Eye (tissue), 1 donor: ENCODE results near the gene SLC25A29.
"Not testable (repeated sequence)": the region's sequence is repeated elsewhere in the genome, so short reads cannot be mapped to it uniquely, and the experiment has no call there.

ENCODE experiments used
- DNase-seq: peaks from one replicate; pipeline ENCODE4 v3.0.0-alpha.2; 2015

SLC25A29 gene

DNA sequence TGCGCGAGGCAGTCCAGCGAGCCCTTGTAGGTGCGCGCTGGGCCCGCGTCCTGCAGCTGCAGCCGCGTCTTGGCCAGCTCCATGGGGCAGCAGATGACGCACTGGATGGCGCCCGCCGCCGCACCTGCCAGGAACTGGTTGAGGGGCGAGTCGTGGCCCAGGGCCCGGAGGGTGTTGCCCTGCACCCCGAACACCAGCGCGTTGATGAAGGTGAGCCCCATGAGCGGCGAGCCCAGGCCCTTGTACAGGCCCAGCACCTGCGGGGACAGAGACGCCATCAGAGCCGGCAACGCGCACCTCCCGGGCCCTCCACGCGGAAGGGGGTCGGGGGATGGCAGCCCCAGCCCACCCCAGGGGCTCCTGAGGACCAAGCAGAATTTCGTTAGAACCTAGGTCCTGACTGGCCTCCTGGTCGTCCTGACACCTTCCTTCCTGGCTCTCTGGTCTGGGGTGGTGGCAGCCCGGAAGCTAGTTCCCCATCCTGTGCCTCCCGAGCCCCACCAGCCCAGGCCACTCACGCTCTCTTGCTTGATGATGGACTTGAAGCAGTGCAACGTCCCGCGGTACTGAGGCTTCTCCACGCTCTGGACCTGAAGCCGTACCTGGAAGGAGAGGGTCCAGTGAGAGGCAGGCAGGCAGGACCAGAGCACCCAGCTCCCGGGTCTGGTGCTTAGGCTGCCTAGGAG, 13.3 kb downstream of the SLC25A29 start:
- no peak for DNase-seq

DNA sequence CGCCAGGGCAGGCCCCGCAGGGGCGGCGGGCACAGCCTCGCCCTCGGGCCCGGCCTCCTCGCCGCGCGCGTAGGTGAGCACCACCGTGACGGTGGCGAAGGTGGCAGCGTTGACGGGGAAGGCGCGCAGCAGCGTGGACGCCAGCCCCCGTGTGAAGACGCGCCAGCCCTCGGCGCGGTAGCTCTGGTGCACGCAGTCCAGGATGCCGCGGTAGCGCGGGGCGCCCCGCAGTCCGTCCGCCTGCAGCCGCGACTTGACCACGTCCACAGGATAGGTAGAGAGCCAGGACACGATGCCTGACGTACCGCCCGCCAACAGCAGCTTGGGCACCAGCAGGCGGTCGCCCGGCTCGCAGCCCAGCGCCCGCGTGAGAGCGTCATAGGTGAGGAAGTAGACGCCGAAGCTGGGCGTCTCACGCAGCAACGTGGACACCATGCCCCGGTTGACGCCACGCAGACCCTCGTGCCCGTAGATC, 13.9 kb downstream of the SLC25A29 start:
- no peak for DNase-seq

DNA sequence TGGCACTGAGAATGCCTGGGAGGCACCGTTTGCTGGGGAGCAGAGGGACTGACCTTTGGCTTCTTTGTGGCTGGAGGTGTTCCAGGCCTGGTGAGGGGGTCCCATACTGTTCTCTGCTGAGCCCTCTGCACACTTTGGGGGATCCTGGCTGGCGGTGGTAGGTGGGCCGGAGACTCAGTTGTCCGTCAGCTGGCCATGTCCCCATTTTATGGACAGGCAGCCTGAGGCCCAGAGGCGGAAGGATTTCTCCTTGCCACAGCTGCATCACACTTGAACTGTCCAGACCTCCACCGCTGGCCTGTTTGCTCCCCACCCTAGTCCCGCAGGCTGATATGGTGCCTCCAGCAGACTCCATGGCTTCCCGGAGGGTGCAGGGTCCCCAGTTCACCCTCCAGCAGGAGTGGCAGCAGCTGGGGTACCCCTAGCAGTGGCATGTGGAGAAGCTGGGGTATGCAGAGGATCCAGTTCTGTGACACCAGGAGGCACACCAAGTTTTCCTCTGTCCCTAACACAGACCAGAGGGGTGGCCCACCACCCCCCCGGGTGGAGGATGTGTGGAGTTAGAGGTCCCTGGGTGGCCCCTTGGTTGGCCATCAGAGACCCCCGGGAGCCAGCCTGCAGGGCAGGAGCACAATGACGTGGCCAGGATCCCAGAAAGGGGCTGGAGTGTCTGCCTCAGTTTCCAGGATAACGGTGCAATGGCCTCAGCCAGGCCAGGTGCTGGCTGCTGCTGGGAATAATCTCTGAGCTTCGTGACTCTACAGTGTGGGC, 14.8 kb downstream of the SLC25A29 start:
- DNase-seq, result no peak

DNA sequence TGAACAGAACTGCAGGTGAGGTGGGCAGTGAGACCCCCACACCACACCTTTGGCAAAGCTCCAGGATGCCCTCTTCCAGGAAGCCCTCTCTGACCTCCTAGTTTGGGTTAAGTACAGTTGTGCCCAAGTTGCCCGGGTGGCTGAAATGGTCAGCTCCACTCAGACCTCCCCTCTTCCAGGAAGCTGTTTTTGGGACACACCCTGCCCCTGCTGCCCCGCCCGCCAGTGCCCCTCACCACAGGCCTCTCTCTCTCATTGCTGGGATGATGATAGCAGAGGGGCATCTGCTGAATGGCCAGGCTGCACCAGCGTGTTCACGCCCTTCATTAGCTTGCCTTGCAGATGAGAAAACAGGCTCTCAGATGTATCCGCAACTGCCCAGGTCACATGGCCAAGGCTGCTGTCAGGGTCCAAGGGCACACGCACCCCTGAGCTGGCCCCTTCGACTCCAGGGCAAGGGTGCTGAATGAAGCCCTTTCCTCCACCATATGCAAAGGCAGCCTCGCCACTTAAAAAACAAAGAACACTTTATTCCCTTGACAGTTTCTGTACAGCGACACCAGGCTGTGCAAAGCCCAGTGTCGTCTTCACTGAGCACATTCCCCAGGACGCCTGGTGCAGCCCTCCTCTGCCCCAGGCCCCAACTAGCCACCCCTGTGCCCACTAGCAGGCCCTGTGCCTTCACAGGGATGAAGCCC, 15.5 kb downstream of the SLC25A29 start:
- DNase-seq, result no peak

DNA sequence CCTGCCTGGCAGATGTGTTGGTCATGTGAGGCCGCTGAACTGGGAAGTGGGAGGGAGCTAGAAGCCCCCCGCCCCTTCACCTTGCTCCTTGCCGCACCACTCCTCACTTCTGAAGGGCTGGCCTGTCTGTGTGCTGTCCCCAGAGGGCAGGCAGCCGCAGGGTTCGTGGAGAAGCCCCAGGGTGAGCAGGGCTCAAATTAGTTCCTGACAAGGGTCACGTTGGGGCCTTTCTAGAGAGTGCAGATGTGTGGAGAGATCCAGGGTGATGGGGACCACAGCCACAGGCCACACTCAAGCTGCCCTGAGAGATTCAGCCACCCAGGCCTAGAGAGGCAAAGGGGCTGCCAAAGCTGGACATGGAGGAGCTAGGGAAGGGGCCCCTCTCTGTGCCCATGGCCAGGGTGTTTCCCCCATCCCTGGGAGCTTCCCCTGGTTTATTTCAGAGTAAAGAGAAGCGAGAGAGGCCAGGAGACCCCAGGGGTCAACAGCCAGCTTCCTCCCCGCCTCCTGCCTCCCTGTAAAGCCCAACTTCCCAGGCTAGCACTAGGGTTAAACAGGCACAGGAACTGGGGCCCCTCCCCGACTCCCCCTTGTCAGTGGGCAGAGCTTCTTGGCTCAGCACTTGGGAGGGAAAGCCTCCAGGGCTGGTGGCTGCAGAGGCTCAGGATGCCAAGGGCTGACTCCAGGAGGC, 16.2 kb downstream of the SLC25A29 start:
- no peak for DNase-seq

DNA sequence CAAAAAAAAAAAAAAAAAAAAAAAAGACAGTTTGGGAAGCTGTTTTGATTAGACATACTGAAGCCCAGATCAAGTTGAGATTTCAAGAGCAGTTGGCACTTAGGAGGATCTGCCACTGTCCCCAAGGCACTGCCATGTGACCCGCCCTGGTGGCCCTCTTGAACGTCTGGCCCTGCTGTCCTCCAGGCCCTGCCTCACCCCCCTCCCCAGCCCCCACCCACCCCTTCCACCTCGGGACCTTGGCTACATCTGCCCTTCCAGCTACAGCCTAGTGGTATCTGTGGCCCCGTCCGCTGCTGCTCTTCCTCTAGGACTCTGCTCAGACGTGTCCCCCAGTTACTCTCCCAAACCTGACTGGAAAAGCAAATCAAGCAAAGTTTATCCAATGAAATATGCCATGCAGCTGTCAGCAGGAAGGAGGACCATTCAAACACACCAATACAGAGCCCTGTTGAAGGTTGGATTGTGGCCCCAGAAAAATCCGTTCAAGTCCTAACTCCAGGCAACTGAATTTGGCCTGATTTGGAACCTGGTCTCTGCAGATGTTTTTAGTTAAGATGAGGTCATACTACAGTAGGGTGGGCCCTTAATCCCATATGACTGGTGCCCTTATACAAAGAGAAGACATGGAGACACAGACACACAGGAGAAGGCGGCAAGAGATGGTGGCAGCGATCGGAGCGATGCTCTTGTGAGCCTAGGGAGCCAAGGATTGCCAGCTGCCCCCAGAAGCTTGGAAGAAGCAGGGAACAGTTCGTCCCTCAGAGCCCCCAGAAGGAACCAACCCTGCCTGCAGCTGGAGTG, 17.7 kb downstream of the SLC25A29 start:
- no peak for DNase-seq

DNA sequence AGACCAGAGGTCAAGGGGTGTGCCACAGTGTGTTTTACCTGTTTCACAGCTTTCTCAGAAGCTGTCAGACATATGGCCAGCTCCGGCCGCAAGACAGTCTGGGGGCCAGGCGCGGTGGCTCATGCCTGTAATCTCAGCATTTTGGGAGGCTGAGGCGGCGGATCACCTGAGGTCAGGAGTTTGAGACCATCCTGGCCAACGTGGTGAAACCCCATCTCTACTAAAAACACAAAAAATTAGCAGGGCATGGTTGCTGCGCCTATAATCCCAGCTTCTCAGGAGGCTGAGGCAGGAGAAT, 18.3 kb downstream of the SLC25A29 start:
- not testable (repeated sequence) for DNase-seq

DNA sequence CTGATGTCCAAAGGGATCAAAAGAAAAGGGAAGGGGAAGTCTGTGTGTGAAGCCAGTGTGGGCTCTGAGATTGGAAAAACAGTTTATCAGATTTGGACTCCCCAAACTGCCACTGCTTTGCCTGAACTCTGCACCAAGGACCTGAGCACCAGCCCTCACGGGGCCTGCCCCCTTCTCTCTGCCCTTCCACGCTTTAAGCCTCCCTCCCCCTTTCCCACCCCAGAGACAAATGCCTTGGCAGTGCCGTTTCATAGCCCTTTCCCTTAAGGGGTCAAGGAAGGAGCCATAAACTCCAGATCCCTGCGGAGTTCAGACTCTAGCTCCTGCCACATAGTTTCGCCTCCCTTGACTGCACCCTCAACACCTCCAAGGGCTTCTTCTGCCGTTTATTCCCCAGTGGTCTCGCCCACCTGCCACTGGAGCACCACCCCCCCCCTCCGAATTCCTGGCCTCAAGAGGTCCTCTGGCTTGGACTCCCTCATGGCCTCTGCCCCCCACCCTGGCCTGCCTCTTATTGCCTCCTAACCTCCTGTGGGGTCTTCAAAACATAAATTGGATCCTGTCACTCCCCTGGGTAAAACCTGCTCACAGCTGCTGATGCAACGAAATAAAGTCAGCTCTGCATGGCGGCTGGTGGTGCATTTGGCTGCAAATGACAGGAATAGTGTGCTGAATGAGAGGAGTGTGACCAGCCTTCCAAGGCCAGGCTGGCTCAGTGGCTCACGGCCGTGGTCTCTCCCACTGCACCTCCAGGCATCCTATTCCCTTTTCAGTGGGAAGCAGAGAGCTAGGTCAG, 18.8 kb downstream of the SLC25A29 start:
- DNase-seq, result no peak

DNA sequence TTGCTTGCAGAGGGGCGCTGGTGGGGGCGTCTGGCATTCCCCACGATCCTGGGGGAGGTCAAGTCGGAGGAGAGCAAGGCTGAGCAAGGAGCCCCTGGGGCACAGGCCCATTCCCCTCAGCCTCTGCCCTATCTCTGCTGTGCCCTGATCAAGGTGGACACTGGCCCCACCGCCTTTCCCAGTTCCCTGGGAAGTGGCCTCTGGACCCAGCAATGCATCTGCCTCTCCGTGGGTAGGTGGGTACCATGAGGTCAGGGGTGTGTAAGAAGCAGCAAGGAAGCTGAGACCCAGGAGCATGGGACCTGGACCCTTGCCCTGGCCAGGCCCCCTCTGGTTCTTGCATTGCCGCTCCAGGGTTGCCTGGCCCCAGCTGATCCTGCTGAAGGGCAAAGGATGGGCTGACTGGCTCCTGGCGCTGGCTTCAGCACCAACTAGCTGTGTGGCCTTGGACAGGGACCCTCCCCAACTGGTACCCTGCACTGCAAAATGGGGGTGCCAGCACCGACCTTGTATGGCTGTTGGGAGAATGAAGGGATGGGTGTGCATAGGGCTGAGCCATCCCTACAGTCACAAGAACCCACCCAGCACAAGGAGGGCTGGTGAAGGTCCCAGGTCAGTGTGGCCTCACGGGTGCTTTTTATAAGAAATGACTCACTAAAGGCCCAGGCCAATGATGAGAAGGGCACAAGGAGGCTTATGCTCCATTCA, 19.6 kb downstream of the SLC25A29 start:
- DNase-seq, result no peak

DNA sequence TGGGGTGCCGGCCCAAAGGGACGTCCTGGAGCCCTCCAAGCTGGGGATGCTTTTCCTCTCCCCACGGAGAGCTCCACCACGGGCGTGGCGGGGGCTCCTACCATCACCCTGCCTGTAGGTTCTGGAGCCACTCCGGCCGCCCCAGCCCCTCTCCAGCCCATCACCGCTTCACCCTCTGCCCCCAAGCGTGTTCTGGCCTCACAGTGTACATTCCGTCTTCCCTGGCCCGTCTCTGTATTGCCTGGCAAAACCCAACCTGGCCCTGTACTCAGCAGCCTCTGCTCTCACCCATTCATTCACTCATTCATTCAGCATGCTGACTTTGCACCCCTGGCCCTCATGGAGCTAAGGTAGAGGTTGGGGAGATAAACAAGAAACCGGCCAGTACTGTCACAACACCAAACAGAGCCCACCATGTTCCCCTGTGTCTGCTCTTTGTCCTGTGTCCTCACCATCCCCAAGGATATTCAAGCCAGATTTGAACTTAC, 20.3 kb downstream of the SLC25A29 start:
- no peak for DNase-seq

DNA sequence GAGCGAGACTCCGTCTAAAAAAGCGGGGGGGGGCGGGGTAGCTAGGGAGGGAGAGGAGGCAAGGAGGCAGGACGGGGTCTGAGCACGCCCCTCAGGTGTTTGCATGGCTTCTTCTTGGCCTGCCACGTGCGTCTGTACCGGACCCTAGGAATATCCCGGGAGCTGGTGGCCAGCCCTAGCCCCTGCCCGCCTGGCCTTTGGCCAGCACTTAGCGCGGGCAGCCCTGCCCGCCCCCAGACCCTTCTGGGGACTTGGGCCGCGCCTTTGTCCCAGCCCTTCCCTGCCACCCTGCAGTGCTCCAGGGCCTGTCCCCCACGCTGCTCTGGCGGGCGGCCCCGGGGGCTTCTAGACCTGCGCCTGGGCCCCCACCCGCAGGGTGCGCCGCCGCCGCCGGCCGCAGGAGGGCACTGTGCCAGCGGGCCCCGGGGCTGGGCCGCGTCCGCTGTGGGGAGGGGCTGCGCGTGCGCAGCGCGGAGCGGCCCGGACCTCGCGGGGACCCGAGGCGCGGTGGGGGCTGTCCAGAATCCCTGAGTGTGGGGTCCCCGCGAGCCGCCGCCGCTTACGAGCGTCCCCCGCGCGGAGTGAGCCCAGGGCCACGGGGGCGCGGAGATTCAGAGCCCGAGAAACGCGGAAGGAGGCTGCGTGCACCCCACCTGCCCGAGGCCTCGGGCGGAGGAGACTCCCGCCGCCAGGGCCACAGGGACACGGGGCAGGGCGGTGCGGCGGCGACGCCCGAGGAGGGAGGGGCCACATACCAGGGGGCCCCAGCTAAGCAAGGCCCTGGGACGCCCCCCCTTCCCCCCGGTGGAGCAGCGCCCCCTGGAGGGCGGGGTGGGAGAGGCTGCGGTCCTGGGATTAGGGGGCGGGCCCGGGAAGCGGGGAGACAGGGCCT, 21.0 kb downstream of the SLC25A29 start:
- peak; percentile 86 for DNase-seq

DNA sequence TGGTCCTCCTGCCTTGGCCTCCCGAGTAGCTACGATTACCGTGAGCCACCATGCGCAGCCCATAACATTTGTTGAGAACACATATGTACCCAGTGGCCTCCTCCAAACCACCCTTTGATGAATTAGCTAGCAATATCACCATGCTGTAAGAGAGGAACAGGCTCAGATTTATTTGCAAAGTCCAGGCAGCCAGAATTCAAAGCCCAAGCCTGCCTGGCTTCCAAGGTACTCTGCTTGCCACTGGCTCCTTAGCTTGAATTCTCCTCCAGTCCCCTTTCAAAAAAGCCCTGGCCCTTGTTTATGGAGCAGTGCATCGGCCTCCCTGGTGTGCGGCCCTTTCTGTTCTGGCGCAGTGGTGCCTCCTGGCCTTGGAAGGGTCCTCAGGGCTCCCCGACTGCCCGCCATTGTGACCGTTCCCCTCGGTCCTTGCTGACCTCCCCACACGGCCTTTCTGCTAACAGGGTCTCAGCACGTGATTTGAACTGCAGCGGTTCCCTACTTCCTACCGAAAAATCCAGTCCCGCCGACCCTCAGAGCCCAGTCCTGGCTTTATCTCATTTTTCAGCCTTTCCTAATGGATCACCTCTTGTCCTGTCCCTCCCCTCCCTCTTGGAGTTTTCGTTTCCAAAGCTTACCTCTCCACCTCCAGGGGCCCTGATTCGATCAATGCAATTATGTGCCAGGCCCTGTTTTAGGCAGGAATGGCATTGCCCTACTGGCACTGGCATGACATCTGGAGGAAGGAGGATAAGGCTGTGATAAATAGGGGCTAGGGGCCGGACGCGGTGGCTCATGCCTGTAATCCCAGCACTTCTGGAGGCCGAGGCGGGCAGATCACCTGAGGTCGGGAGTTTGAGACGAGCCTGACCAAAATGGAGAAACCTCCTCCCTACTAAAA, 22.0 kb downstream of the SLC25A29 start:
- no peak for DNase-seq

DNA sequence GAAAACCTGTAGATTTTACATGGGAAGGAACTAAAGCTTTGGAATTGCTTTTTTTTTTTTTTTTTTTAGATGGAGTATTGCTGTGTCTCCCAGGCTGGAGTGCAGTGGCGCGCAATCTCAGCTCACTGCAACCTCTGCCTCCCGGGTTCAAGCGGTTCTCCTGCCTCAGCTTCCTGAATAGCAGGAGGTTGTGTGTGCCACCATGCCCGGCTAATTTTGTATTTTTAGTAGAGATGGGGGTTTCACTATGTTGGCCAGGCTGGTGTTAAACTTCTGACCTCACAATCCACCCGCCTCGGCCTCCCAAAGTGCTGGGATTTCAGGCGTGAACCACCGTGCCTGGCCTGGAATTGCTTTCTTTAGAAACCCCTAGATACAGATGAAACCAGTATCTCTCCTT, 22.8 kb downstream of the SLC25A29 start:
- DNase-seq, result not testable (repeated sequence)

DNA sequence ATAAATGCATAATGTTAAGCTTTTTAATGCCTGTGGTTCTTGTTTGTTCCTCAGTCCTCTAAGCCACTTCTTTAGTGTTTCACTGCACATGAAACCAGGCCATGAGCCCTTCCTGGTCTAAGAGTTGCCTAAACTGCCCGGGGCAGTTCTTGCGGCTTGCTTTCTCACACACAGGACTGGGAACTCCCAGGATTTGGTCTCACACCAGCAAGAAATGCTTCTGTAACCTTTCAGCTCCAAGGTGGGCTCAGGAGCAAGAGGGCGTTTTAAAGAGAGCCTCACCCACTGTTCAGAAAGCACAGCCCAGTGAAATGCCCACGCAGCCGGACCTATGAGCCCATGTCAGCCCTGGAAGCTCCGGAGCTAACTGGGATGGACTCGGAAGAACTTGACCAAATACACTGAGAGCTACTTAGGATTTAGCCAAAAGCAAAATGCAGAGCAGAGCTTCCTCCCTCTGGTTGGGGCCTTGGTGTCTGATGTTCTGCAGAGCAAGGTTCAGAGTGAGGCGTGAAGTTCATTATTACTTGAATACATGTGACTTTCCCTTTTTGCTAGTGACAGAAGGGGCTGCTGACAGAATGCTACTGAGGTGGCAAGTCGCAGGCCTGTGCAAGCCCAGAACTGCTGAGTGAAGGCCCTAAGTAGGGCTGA, 23.4 kb downstream of the SLC25A29 start:
- no peak for DNase-seq

DNA sequence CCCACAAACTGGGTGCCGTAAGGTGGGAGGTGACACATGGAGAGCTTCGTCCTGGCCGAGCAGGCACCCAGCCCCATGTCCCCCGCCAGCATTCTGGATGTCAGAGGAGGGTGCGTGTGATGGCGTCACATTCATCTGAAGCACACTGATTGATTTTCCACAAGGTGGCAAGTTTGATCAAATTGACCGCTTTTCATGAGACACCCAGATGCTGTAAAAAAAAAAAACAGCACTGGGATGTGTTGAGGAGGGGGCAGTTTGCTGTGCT, 24.2 kb downstream of the SLC25A29 start:
- DNase-seq, result no peak

DNA sequence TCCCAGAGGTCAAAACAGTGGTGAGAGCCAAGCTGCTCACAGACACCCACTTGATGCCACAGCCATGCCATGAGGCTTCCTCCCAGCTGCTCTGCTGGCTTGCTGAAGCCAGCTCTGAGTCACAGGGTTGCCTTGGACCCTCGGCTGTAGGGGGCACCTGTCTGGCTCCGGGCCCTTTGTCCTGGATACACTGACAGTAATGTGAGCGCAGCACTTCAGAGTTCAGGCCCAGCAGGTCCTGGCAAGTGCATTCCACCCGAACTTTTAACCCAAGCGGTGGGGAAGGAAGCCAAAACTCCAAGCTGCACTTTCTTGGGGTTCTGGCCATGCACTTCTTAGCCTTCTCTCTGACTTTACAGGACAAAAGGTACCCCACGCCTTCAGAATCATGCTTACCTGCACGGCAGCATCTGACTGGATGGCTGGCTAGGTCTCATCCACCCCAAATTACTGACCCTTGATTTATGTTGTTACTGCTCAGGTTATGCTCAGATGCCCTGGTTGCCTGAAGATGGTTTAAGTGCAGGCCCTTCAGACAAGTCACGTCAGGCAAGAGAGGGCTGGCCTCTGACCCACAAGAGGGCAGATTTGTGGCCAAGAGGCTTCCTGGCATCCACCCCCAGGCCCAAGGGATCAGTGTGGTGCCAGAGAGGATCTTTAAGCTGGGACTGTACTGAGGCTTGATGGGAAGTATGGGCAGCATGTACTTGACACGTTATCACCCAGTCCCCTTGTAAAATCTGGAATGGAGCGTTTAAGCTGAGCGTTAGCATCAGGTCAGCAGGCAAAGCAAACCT, 24.8 kb downstream of the SLC25A29 start:
- DNase-seq, result no peak

DNA sequence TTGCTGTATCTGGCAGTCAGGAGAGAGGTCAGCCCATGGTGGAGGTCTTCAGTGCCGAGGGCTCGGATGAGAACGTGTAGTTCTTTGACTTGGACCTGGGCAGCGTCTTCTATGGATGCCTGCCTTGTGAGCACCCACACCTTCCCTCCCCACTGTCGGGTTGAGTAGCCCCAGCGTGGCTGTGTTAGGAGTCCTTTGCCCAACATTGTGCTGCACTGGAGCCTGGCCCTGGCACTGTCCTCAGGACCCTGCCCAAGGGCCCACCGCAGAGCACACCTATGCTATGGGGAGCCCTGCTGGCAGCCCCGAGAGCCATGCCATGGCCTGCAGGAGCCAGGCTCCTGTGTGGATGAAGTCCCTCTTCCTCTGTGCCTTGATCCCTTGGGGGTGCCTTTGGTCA, 26.7 kb downstream of the SLC25A29 start:
- DNase-seq, result no peak

DNA sequence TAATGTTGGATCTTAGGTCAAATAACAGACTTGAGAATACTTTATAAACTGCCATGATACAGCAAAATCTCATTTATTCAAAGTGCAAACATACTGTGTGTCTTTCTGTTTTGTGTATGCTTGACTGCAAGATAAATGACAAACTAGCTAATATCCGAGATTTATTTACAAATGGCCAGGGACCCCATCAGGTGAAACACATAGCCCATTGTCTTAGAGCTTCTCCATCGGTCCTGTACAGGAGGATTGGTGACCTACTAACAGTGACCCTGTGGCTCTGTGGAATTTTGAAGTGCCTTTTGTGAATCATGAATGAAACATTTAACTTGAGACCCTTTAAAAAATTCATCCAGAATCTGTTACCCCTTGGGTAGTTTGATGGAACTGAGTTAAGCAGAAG, 27.1 kb downstream of the SLC25A29 start:
- no peak for DNase-seq
